Skeletal muscle cell (primary cell): Measurements from ENCODE around the gene RNF141.
A peak's percentile ranks its signal among the peaks of the same experiment; 100 is the strongest.

Source experiments
- DNase-seq: peaks from one replicate; pipeline ENCODE4 v3.0.0-alpha.2; 2010; ENCODE audit warnings: low read depth
- H3K4me3 ChIP-seq: 2 replicates; pipeline ENCODE4 v1.5.1; 2011; ENCODE audit warnings: low read depth, mild to moderate bottlenecking, control low read depth, low read length, moderate library complexity

The RNF141 gene

DNA sequence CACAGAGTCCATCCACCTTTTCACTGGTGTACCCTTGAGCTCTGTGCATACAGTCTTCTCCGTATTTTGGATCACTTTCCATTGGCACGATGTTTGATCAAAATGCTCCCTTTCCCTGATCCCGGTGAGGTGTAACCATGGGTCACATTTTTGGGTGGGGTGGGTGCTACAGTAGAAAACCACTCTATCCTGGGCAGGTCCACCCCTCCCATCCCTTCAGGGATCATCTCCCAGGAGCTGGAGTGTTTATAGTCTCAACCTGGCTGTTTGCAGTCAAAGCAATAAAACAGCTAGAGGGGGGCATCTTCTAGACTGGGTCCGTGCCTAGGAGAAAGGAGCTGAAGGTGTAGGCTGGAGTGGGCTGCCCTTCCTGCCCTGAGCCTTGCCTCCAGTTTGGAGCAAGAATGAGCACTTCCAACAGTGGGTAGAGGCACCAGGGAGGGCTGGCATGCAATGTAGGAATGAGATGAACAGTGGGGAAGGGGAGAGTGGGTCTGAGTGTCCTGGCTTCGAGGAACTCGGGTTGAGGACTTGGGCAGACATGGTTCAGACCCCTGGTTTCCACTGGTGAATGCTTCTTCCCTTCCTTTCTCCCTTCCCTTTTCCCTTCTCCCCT lies 38.8 kb downstream of the RNF141 start:
- H3K4me3 ChIP-seq, result no peak overlapping the region
- no peak for DNase-seq

DNA sequence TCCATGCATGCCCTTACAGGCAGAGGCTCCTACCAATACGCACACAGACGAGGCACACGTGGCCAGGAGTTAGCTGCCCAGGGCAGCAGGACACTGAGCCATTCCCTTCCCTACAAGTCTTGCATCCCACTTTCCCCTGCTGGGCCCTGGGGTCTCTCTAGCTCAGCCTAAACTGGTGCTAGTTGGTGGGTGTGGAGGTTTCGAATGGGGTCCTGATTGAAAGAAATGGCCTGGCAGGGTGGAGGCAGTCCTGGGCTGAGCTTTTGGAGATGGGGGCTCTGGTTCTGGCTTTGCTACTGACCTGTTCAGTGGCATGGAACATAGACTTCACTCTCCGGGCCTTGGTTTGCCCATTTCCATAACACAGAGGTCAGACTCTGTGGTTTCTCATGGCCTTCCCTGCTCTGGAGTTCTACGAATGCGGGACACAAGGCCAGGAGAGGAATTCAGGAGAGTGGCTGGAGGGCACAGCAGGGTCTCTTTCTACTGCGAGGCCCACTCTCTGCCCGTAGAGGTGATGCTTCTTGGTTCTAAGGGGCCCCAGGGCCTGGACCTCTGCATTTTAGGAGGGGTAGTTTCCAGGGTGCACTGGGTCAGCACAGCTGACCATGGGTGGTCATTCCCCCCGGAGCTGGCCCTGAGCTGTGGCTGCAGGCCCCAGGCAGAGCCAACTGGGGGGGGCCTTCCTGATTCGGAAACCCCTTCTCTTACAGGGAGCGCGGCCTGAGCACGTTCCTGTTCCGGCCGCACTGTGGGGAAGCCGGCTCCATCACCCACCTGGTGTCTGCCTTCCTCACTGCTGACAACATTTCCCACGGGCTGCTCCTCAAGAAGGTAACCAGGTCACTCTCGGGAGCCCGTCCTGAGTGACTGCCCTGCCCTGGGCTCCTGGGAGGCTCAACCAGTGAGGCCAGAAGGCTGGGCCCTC lies 40.0 kb downstream of the RNF141 start:
- no peak for DNase-seq
- no peak overlapping the region for H3K4me3 ChIP-seq

GRCh38 chr11:10499874-10500601 lies 40.9 kb downstream of the RNF141 start:
- H3K4me3 ChIP-seq, result no peak overlapping the region
- no peak for DNase-seq

DNA sequence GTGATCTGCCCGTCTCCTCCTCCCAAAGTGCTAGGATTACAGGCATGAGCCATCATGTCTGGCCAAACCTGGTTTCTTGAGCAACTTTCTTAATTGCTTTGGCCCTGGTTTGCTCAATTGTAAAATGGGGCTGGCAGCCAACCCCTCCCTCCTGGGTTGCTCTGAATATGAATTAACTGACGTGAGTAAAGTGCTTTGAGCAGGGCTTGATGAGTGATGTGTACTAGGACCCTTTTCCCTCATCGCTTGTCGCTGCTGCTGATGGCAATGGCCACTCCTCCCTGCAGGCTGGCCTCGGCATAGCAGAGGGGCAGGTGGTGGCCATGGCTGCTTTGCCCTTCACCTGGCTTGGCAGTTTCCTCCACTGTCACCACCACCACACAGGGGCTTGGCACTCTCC lies 41.5 kb downstream of the RNF141 start:
- H3K4me3 ChIP-seq, result no peak overlapping the region
- DNase-seq, result no peak

- DNase-seq, result no peak
- H3K4me3 ChIP-seq, result no peak overlapping the region
These were observed 42.3 kb downstream of the RNF141 start for GRCh38 chr11:10498426-10499250.

- no peak overlapping the region for H3K4me3 ChIP-seq
- DNase-seq, result no peak
These were observed 43.0 kb downstream of the RNF141 start for GRCh38 chr11:10498022-10498400.

- DNase-seq, result no peak
- H3K4me3 ChIP-seq, result no peak overlapping the region
These were observed 43.5 kb downstream of the RNF141 start for GRCh38 chr11:10497371-10498021.

DNA sequence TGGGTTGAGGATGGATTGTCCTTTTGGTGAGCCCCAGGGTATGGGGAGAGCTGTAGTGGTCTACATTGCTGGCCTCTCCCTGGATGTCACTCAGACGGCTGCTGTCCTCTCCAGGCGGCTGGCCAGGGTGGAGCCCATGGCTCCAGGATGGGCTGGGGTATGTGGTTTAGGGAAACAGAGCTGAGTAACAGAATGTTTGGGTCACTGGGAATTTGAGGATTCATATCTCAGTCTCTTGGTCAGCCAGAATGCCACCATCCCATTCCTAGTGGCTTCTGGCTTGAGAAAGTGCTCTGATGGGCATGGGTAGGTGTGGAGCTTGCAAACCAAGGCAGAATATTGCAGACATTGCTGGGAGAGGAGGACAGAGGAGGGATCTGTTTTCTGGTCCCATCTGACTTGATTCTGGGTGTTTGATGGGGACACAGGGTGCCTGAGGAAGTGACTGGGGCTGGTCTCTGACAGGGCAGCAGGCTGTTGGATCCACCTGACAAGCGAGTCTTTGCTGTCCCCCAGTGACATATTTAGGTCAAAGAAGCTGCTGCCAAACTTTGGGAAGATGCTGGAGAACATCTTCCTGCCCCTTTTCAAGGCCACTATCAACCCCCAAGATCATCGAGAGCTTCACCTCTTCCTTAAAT lies 44.6 kb downstream of the RNF141 start:
- DNase-seq, result no peak
- no peak overlapping the region for H3K4me3 ChIP-seq

GRCh38 chr11:10495464-10495786 lies 45.6 kb downstream of the RNF141 start:
- no peak for DNase-seq
- H3K4me3 ChIP-seq, result no peak overlapping the region

DNA sequence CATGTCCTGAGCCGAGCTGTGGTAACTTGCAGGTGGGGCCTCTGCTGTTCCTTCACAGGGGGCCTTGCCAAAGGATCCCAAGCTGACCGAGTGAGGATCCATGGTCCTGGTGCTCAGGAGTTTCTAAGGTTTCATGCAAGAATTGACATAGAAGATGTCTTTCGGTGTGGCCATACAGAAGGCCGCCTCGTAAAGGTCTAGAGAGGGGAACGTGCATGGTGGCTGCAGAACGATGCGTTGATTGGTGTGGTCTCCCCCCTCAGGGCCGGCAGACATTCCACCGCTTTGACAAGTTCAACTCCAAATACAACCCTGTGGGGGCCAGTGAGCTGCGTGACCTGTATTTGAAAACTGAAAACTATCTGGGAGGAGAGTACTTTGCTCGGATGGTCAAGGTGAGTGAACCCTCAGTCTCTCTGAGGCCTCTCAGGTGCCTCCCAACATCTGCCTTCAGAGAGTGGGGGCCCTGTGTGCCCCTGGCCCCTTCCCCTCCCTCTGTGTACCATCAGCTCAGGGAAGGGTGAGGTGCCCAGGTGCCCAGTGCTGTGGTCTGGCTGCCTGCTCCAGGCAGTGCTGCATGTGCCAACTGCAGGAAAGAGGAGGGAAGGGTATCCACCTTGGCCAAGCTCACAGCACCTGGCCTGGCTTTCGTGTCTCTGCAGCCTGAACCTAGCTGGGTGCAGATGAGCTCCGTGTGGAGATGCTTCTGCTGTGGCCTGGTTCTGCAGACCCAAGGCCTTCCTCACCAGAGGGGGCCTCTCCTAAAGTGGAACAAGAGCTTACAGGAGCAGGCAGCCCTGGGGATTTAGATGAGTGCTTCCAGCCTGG lies 46.1 kb downstream of the RNF141 start:
- DNase-seq, result no peak
- no peak overlapping the region for H3K4me3 ChIP-seq

GRCh38 chr11:10493041-10493663 lies 47.8 kb downstream of the RNF141 start:
- no peak overlapping the region for H3K4me3 ChIP-seq
- DNase-seq, result no peak

DNA sequence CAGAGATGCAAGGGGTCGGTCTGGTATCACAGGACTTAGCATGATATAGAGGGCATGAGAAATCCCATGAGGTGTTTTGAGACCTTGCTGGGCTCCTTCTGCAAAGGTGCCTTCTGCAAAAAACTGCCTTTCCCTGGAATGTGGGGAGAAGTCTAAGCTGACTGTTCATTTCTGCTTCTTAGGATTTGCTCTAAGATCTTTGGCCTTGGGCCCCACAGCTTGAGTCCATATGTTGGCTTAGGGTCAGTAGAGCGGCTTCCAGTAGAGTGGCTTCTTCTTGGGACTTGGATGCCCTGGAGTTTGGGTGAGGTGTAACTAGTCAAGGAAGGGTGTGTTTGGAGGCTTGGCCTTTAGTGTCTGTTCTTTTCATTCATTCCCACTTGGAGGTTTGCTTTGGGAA lies 48.9 kb downstream of the RNF141 start:
- no peak for DNase-seq
- H3K4me3 ChIP-seq, result no peak overlapping the region

- no peak overlapping the region for H3K4me3 ChIP-seq
These were observed 50.4 kb downstream of the RNF141 start for GRCh38 chr11:10490398-10491241.

DNA sequence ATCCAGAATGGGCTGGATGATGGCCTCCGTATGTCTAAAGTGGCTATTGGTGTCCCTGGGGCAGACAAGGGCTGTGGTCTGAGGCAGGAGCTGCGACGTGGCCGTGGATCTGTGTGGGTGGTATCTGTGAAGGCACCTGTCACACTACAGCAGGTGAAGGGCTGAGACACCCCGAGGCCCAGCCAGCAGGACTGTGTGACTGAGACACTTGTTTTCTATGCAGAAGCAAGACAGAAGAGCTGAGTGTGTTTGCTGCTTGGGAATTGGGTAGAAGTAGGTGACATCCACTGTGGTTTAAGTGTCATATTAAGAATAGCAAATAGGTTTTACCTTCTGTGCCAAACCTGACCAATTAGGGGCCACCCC lies 51.0 kb downstream of the RNF141 start:
- no peak for DNase-seq
- H3K4me3 ChIP-seq, result no peak overlapping the region

More at GRCh38 chr11:10490398-10491241, 50.4 kb downstream of the RNF141 start:
- peak; percentile 90 for DNase-seq

- H3K4me3 ChIP-seq, result no peak overlapping the region
- no peak for DNase-seq
These were observed 51.9 kb downstream of the RNF141 start for GRCh38 chr11:10488934-10489691.
